ENCODE results near the gene PLPPR1. TPM values are rescaled to one million over a fixed set of nuclear protein-coding genes. Genes with fewer than 3 reads are reported as not detected.

Gene PLPPR1
- total and polyA plus RNA-seq, 2 donors (not counting 3 experiments of a cell fraction or from before 2014, with no cell fraction given), result 0.18 to 0.50 TPM

DNA sequence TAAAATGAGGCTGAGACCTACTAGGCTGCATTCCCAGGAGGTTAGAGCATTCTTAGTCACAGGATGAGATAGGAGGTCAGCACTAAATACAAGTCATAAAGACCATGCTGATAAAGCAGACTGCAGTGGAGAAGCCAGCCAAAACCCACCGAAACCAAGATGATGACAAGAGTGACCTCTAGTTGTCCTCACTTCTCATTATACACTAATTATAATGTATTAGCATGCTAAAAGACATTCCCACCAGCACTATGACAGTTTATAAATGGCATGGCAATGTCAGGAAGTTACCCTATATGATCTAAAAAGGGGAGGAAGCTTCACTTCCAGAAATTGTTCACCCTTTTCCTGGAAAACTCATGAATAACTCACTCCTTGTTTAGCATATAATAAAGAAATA is 88.6 kb downstream of the PLPPR1 start:
- Histone ChIP-seq H3K4me3 (replicated peaks in 1 of 3; ENCODE audit: insufficient read depth in 1 of 3, low read depth in 1 of 3, low read length in 3 of 3) (no peak overlapping the region), H4K20me1 (replicated peaks; ENCODE audit: control insufficient read depth, extremely low read depth, insufficient read depth, low read length) (no peaks in the 10 kb centered on the region), H3K9me1 (replicated peaks; ENCODE audit: control insufficient read depth, extremely low read depth, insufficient read depth, low read length) (no peaks in the 10 kb centered on the region), H3K4me2 (ENCODE audit: insufficient read depth, low read length) (peak overlapping the region; percentile 83), H3K9ac (replicated peaks; ENCODE audit: extremely low read depth, insufficient read depth, low read length) (peak overlapping the region; percentile 19), H3K79me2 (ENCODE audit: control insufficient read depth, insufficient read depth, low read length) (no peaks in the 10 kb centered on the region), H3K36me3 (ENCODE audit: control insufficient read depth in 2 of 2, extremely low read depth in 1 of 2, insufficient read depth in 2 of 2, low read length in 2 of 2) (no peaks in the 10 kb centered on the region), H3K27me3 (ENCODE audit: control insufficient read depth in 2 of 2, insufficient read depth in 2 of 2, low read length in 2 of 2) (no peaks in the 10 kb centered on the region), H2AFZ (ENCODE audit: low read depth, low read length) (no peak overlapping the region), H3K4me1 (ENCODE audit: control insufficient read depth, extremely low read depth, insufficient read depth, low read length) (peaks cover 37% of the 10 kb centered on the region), H3K27ac (ENCODE audit: insufficient read depth, low read depth, low read length) (peak overlapping the region; percentile 85), H3K9me3 (replicated peaks; ENCODE audit: control insufficient read depth, insufficient read depth, low read length) (no peaks in the 10 kb centered on the region)
- TF ChIP-seq GATA2 (IDR thresholded peaks at IDR 0.05; ENCODE audit: insufficient read depth, insufficient read length, low read depth, low read length), result peak; percentile 88
- TF ChIP-seq MYC (IDR thresholded peaks at IDR 0.05; ENCODE audit: low read depth, low read length), result no peak
- peak; percentile 49 for TF ChIP-seq JUN (IDR thresholded peaks at IDR 0.05; ENCODE audit: borderline replicate concordance, insufficient read depth, insufficient read length, low read depth)
- TF ChIP-seq FOS (IDR thresholded peaks at IDR 0.05; ENCODE audit: borderline replicate concordance, insufficient read depth, low read length), result peak; percentile 72
- peak; percentile 87 for DNase-seq (ENCODE audit: low read depth, low spot score)
- FAIRE-seq, result peak; percentile 95
- intact Hi-C loops (cut with micrococcal nuclease), result loop anchor here (1.0 to 2.0 kb wide), 3 partner anchors 24 to 516 kb away; partner anchors contain the start of genes MRPL50 and ZNF189
- ChIA-PET CTCF (interaction anchor here (0.7 to 6.9 kb wide), 4 partner anchors 22 to 118 kb away, joined by 3 to 101 read pairs (median 31); no protein-coding TSS in a partner anchor), POLR2A (interaction anchor here (0.7 kb wide), 1 partner anchor 22 kb away, joined by 4 read pairs; no protein-coding TSS in a partner anchor)
- dilution Hi-C loops (cut with MboI; ENCODE audit: extremely low pct_ligation_motif_present, low sequenced_read_pairs), result no loop called here
- BruUV-seq (replicated peaks), result no TSS peak

DNA sequence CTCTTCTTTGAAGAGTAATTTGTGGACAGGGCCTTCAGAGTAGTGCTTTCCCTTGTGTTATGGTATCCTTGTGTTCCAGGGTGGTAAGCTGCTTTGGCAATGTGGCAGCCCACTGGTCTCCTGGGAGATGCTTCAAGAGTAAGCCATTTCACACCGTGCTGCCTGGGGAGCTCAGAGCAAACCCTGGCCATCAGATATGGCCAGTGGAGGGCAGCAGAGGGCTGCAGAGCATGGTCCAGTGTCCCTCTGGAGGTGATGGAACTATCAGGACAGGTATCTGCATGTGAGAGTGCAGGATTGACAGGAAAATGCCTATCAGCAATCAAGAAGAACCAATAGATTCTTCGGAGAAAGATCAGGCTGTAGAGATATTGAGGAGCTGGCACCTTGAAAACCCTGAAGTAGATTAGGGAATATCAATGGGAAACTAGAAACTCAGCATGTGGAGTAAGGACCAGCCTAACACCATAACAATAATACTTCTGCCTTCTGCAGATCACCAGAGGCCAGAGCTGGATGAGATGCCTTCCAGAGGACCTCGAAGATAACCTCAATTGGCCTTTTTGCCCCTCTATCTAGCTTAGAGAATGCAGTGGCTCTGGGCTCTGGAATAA is 90.8 kb downstream of the PLPPR1 start:
- intact Hi-C loops (cut with micrococcal nuclease), result loop anchor here (1.0 to 2.0 kb wide), 5 partner anchors 91 to 411 kb away; partner anchors contain the start of gene PLPPR1
- DNase-seq (ENCODE audit: low read depth, low spot score) (peak; percentile 64), FAIRE-seq (peak; percentile 78)
- H3K9me3 ChIP-seq (replicated peaks; ENCODE audit: control insufficient read depth, insufficient read depth, low read length), result no peaks in the 10 kb centered on the region
- TF ChIP-seq POLR2A (IDR thresholded peaks at IDR 0.05; ENCODE audit: low read depth, low read length) (no peak), CTCF (IDR thresholded peaks at IDR 0.05; ENCODE audit: extremely low read depth in 1 of 2, insufficient read depth in 1 of 2, low read depth in 1 of 2, low read length in 2 of 2) (peak; percentile 85 to 91)
- H3K27me3 ChIP-seq (ENCODE audit: control insufficient read depth in 2 of 2, insufficient read depth in 2 of 2, low read length in 2 of 2), result no peaks in the 10 kb centered on the region
- no peaks in the 10 kb centered on the region for H3K79me2 ChIP-seq (ENCODE audit: control insufficient read depth, insufficient read depth, low read length)
- H3K4me1 ChIP-seq (ENCODE audit: control insufficient read depth, extremely low read depth, insufficient read depth, low read length), result peaks cover 40% of the 10 kb centered on the region
- no peak overlapping the region for H2AFZ ChIP-seq (ENCODE audit: low read depth, low read length)
- H3K4me3 ChIP-seq (replicated peaks in 1 of 3; ENCODE audit: insufficient read depth in 1 of 3, low read depth in 1 of 3, low read length in 3 of 3), result no peak overlapping the region
- H3K9me1 ChIP-seq (replicated peaks; ENCODE audit: control insufficient read depth, extremely low read depth, insufficient read depth, low read length), result no peaks in the 10 kb centered on the region
- dilution Hi-C loops (cut with MboI; ENCODE audit: extremely low pct_ligation_motif_present, low sequenced_read_pairs), result no loop called here
- no peaks in the 10 kb centered on the region for H3K36me3 ChIP-seq (ENCODE audit: control insufficient read depth in 2 of 2, extremely low read depth in 1 of 2, insufficient read depth in 2 of 2, low read length in 2 of 2)
- H3K9ac ChIP-seq (replicated peaks; ENCODE audit: extremely low read depth, insufficient read depth, low read length), result no peak overlapping the region
- H3K4me2 ChIP-seq (ENCODE audit: insufficient read depth, low read length), result no peak overlapping the region
- CTCF ChIA-PET, result interaction anchor here (0.6 to 6.9 kb wide), 44 partner anchors 8 to 518 kb away, joined by 3 to 101 read pairs (median 5); partner anchors contain the start of genes PLPPR1 and RNF20
- no TSS peak for BruUV-seq (replicated peaks)
- POLR2A ChIA-PET, result no interaction called here
- peak overlapping the region; percentile 12 for H3K27ac ChIP-seq (ENCODE audit: insufficient read depth, low read depth, low read length)
- H4K20me1 ChIP-seq (replicated peaks; ENCODE audit: control insufficient read depth, extremely low read depth, insufficient read depth, low read length), result no peaks in the 10 kb centered on the region
